ENCODE results near the gene ADAMTS17. TPM values are rescaled to one million over a fixed set of nuclear protein-coding genes. Genes with fewer than 3 reads are reported as not detected.

The ADAMTS17 gene
- total RNA-seq, 1 donor from 2014 or later = 6.2 TPM

GRCh38 chr15:100266166-100266565 is 75.6 kb downstream of the ADAMTS17 start:
- Histone ChIP-seq H3K27me3 (no peaks in the 10 kb centered on the region), H3K27ac (no peak overlapping the region), H3K4me1 (no peaks in the 10 kb centered on the region), H3K36me3 (no peaks in the 10 kb centered on the region), H3K4me3 (no peak overlapping the region), H3K9me3 (no peaks in the 10 kb centered on the region)
- intact Hi-C loops (cut with DNase I) = no loop called here
- TF ChIP-seq, protein P1, sequence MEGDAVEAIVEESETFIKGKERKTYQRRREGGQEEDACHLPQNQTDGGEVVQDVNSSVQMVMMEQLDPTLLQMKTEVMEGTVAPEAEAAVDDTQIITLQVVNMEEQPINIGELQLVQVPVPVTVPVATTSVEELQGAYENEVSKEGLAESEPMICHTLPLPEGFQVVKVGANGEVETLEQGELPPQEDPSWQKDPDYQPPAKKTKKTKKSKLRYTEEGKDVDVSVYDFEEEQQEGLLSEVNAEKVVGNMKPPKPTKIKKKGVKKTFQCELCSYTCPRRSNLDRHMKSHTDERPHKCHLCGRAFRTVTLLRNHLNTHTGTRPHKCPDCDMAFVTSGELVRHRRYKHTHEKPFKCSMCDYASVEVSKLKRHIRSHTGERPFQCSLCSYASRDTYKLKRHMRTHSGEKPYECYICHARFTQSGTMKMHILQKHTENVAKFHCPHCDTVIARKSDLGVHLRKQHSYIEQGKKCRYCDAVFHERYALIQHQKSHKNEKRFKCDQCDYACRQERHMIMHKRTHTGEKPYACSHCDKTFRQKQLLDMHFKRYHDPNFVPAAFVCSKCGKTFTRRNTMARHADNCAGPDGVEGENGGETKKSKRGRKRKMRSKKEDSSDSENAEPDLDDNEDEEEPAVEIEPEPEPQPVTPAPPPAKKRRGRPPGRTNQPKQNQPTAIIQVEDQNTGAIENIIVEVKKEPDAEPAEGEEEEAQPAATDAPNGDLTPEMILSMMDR (IDR thresholded peaks at IDR 0.05) = no peak
- no peak for DNase-seq
- no peak for ATAC-seq

GRCh38 chr15:100265641-100266035 is 76.1 kb downstream of the ADAMTS17 start:
- TF ChIP-seq, protein P1 (IDR thresholded peaks at IDR 0.05) = no peak
- intact Hi-C loops (cut with DNase I) = no loop called here

GRCh38 chr15:100264994-100265640 is 76.7 kb downstream of the ADAMTS17 start:
- Histone ChIP-seq H3K4me3 (no peak overlapping the region), H3K9me3 (no peaks in the 10 kb centered on the region), H3K4me1 (no peaks in the 10 kb centered on the region), H3K27me3 (no peaks in the 10 kb centered on the region), H3K27ac (no peak overlapping the region), H3K36me3 (no peaks in the 10 kb centered on the region)
- ATAC-seq (no peak), DNase-seq (no peak)
- TF ChIP-seq, protein P1 (IDR thresholded peaks at IDR 0.05) = no peak
- intact Hi-C loops (cut with DNase I) = no loop called here

More at GRCh38 chr15:100265641-100266035, 76.1 kb downstream of the ADAMTS17 start:
- peak; percentile 36 for ATAC-seq
- DNase-seq = no peak
- Histone ChIP-seq H3K36me3 (no peaks in the 10 kb centered on the region), H3K27ac (no peak overlapping the region), H3K4me1 (no peaks in the 10 kb centered on the region), H3K9me3 (no peaks in the 10 kb centered on the region), H3K4me3 (no peak overlapping the region), H3K27me3 (no peaks in the 10 kb centered on the region)

- no peak for DNase-seq
- no peak overlapping the region for H3K4me3 ChIP-seq
- H3K27ac ChIP-seq = no peak overlapping the region
- no peaks in the 10 kb centered on the region for H3K27me3 ChIP-seq
- TF ChIP-seq, protein P1 (IDR thresholded peaks at IDR 0.05) = no peak
- no peaks in the 10 kb centered on the region for H3K36me3 ChIP-seq
- no peaks in the 10 kb centered on the region for H3K4me1 ChIP-seq
- intact Hi-C loops (cut with DNase I) = no loop called here
- no peak for ATAC-seq
- no peaks in the 10 kb centered on the region for H3K9me3 ChIP-seq
Observed at GRCh38 chr15:100263721-100264455, 77.9 kb downstream of the ADAMTS17 start.

DNA sequence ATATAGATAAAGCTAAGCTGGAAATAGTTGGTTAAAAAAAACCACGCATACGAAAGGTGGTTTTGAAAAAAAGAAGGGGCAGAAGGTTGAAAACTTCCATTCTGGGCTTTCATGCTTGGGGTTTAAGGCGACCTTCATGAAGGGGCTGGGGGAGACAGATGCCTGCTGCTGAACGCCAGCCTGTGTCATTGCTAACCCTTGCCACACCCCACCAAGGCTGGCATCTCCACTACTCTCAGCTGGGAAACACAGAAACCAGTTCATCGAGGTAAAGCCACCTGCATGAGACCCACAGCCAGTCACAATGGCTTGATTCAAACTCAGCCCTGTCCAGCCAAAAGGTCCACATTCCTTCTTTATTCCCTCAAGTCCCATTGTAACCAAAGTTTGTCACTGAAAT is 78.7 kb downstream of the ADAMTS17 start:
- Histone ChIP-seq H3K9me3 (no peaks in the 10 kb centered on the region), H3K27ac (no peak overlapping the region), H3K27me3 (no peaks in the 10 kb centered on the region), H3K4me3 (no peak overlapping the region), H3K4me1 (no peaks in the 10 kb centered on the region), H3K36me3 (no peaks in the 10 kb centered on the region)
- intact Hi-C loops (cut with DNase I) = no loop called here
- ATAC-seq (no peak), DNase-seq (no peak)
- TF ChIP-seq, protein P1 (IDR thresholded peaks at IDR 0.05) = no peak
